K562 (cell line): Measurements from ENCODE around the gene VTI1B. TPM values are rescaled to one million over a fixed set of nuclear protein-coding genes. Genes with fewer than 3 reads are reported as not detected.
"Not testable (repeated sequence)": the region's sequence is repeated elsewhere in the genome, so short reads cannot be mapped to it uniquely, and the experiment has no call there.

ENCODE experiments used
- ATAC-seq: fragments of 200-7000 bp; cut with Tn5 transposase; 3 replicates; pipeline ENCODE4 v1.9.1; 2020; ENCODE audit warnings: moderate library complexity
- BruUV-seq: library from RNA; stranded (reverse); fragments of 400-500 nt; replicated peaks from 2 replicates; lab custom pipeline; 2021; lab: Mats Ljungman, UMichigan
- CTCF ChIA-PET: fragments of 300-600 bp; formaldehyde crosslinking; extraction: SDS; loops from one replicate; lab custom pipeline; 2021; ENCODE audit warnings: low intra/inter-chr PET ratio; lab: Yijun Ruan, JAX
- POLR2A ChIA-PET: fragments of 300-600, 350-650 bp; sonication (Branson Sonifier 250); formaldehyde crosslinking; extraction: SDS; loops from one replicate; lab custom pipeline; 2021; ENCODE audit warnings: antibody characterized with exemption, inconsistent platforms; lab: Yijun Ruan, JAX
- DNase-seq, 4 experiments: peaks; one replicate each; pipeline versions ENCODE4 v3.0.0 to v3.0.0-alpha.2; 2011 to 2018; ENCODE audit warnings: low spot score in 3 of 4, mixed read lengths in 3 of 4; ENCODE audit errors: extremely low read depth in 1 of 4
- FAIRE-seq: peaks from 2 replicates; lab custom pipeline; 2011; peaks lifted over from hg19 to GRCh38; lab: Jason Lieb, UNC
- H2AFZ ChIP-seq: 2 replicates; pipeline ENCODE4 v1.6.0; 2011; ENCODE audit warnings: low read depth, low read length, control low read depth, inconsistent platforms
- H3K27ac ChIP-seq: fragments of 200-600 bp; 3 replicates; pipeline ENCODE4 v1.8.0; 2011; ENCODE audit warnings: low read depth, mild to moderate bottlenecking, control low read depth, inconsistent platforms, low read length, moderate library complexity, mixed read lengths; ENCODE audit errors: extremely low read depth
- H3K27me3 ChIP-seq, 2 experiments: fragments of 300-600 bp in 1 of 2; 2 replicates in 1 of 2; 3 replicates in 1 of 2; pipeline versions ENCODE4 v1.6.0 to v1.8.0; 2011; ENCODE audit warnings: inconsistent platforms in 2 of 2, low read length in 2 of 2, mild to moderate bottlenecking in 1 of 2, mixed read lengths in 1 of 2, moderate library complexity in 1 of 2; ENCODE audit not compliant: control insufficient read depth in 2 of 2, insufficient read depth in 2 of 2
- H3K36me3 ChIP-seq: fragments of 300-600 bp; 3 replicates; pipeline ENCODE4 v1.8.0; 2011; ENCODE audit warnings: mild to moderate bottlenecking, low read length, inconsistent platforms; ENCODE audit not compliant: control insufficient read depth, insufficient read depth
- H3K4me1 ChIP-seq, 2 experiments: fragments of 200-600 bp in 1 of 2; replicated peaks in 1 of 2; 2 replicates in 1 of 2; 3 replicates in 1 of 2; pipeline versions ENCODE4 v1.5.1 to v1.8.0; 2011; ENCODE audit warnings: inconsistent platforms in 2 of 2, low read length in 2 of 2, mild to moderate bottlenecking in 1 of 2, mixed read lengths in 1 of 2, moderate library complexity in 1 of 2; ENCODE audit not compliant: control insufficient read depth in 2 of 2, insufficient read depth in 2 of 2
- H3K4me2 ChIP-seq: 2 replicates; pipeline ENCODE4 v1.6.1; 2011; ENCODE audit warnings: low read length, control low read depth, inconsistent platforms, mixed read lengths; ENCODE audit not compliant: insufficient read depth
- H3K4me3 ChIP-seq: fragments of 200-600 bp; sonication (generic), shearing (Covaris generic); 2 replicates; pipeline ENCODE4 v1.5.1; 2016; ENCODE audit warnings: control low read depth, inconsistent platforms
- H3K79me2 ChIP-seq: fragments of 200-600 bp; 3 replicates; pipeline ENCODE4 v1.8.0; 2011; ENCODE audit warnings: low read length, inconsistent platforms; ENCODE audit not compliant: control insufficient read depth, insufficient read depth
- H3K9ac ChIP-seq, 2 experiments: 2 replicates each; pipeline versions ENCODE4 v1.6.0 to v1.6.1; 2011; ENCODE audit warnings: low read depth in 2 of 2, low read length in 2 of 2, control low read depth in 1 of 2, inconsistent platforms in 1 of 2, mild to moderate bottlenecking in 1 of 2, mixed read lengths in 1 of 2; ENCODE audit not compliant: insufficient read depth in 1 of 2
- H3K9me1 ChIP-seq: one replicate; pipeline ENCODE4 v1.6.0; 2011; ENCODE audit warnings: inconsistent platforms, mild to moderate bottlenecking, low read length, moderate library complexity; ENCODE audit not compliant: control insufficient read depth, insufficient read depth
- H3K9me3 ChIP-seq: replicated peaks from 2 replicates; pipeline ENCODE4 v1.5.1; 2011; ENCODE audit warnings: low read depth, low read length, inconsistent platforms; ENCODE audit not compliant: control insufficient read depth, insufficient read depth
- H4K20me1 ChIP-seq: replicated peaks from 2 replicates; pipeline ENCODE4 v1.6.1; 2011; ENCODE audit warnings: low read length, inconsistent platforms, mixed read lengths; ENCODE audit not compliant: control insufficient read depth, insufficient read depth
- MEIS2 ChIP-seq: fragments of 450-650 bp; IDR thresholded peaks from 2 replicates; pipeline ENCODE4 v1.6.1; 2014; ENCODE audit warnings: mild to moderate bottlenecking; ENCODE audit not compliant: partially characterized antibody
- PBX2 ChIP-seq, 2 experiments: IDR thresholded peaks in 1 of 2; conservative IDR thresholded peaks in 1 of 2; 2 replicates each; pipeline ENCODE4 v1.6.1; 2016; ENCODE audit warnings: low read depth in 2 of 2, mild to moderate bottlenecking in 1 of 2, missing compliant biosample characterization in 1 of 2, missing genetic modification characterization in 1 of 2, moderate library complexity in 1 of 2
- PKNOX1 ChIP-seq: fragments of 450-650 bp; IDR thresholded peaks from 2 replicates; pipeline ENCODE4 v1.6.1; 2016
- PRMT5 ChIP-seq: sonication (generic); formaldehyde crosslinking; IDR thresholded peaks from 2 replicates; pipeline ENCODE4 v1.5.0; 2020; ENCODE audit warnings: missing genetic modification reagents
- SMAD1 ChIP-seq: fragments of 150-350 bp; IDR thresholded peaks from 2 replicates; pipeline ENCODE4 v1.6.1; 2014; ENCODE audit warnings: low read length, low read depth; ENCODE audit not compliant: partially characterized antibody
- XRCC4 ChIP-seq: IDR thresholded peaks from one replicate; pipeline ENCODE4 v1.6.1; 2011; ENCODE audit not compliant: insufficient read depth, insufficient read length; ENCODE audit errors: extremely low read depth
- ZNF121 ChIP-seq: sonication (generic); formaldehyde crosslinking; conservative IDR thresholded peaks from 2 replicates; pipeline ENCODE4 v1.8.0; 2022; ENCODE audit warnings: missing genetic modification reagents
- ZNF324 ChIP-seq: fragments of 250-450 bp; sonication (Bioruptor Pico); IDR thresholded peaks from 2 replicates; pipeline ENCODE4 v1.4.0; 2020; ENCODE audit warnings: mild to moderate bottlenecking
- ZNF583 ChIP-seq: fragments of 250-450 bp; sonication (Bioruptor Pico); IDR thresholded peaks from 2 replicates; pipeline ENCODE4 v1.4.0; 2020
- ZNF740 ChIP-seq, 3 experiments: fragments of 200-800 bp in 1 of 3; sonication (Bioruptor generic) in 1 of 3; sonication (generic) in 1 of 3; formaldehyde crosslinking in 1 of 3; IDR thresholded peaks; 2 replicates each; pipeline versions ENCODE4 v1.6.1 to v1.8.0; 2016 to 2022; ENCODE audit warnings: mild to moderate bottlenecking in 2 of 3, missing compliant biosample characterization in 2 of 3, missing genetic modification characterization in 2 of 3, missing genetic modification reagents in 1 of 3
- WGBS: fragments of 100-300 bp; shearing (Covaris generic); methylation state at CpG from one replicate; pipeline ENCODE4 v1.1.6; 2016; ENCODE audit warnings: low coverage, mixed read lengths; ENCODE audit not compliant: insufficient coverage; ENCODE audit errors: missing lambda C conversion rate; 5-methylcytosine and 5-hydroxymethylcytosine counted together
- in situ Hi-C: fragments of 300-500 bp; cut with MboI; formaldehyde crosslinking; loops from 4 replicates; pipeline ENCODE4 v1.15.0; 2018; ENCODE audit warnings: inconsistent platforms, mixed read lengths
- intact Hi-C: fragments of 100-400 bp; cut with micrococcal nuclease; formaldehyde crosslinking; loops from 2 replicates; pipeline ENCODE4 v1.14.2; 2022
- polyA plus RNA-seq, 8 experiments: library from polyadenylated mRNA; depleted of rRNA in 4 of 8; stranded (reverse) in 5 of 8; unstranded in 3 of 8; fragments of >200 nt; fragmentation: Nextera tagmentation in 2 of 8; fragmentation: Illumina TruSeq in 1 of 8; extraction: Ambion mirVana in 2 of 8; extraction: Trizol in 1 of 8; gene quantifications; 2 replicates each; pipeline versions ENCODE4 v1.2.1 to v1.2.3, GENCODE V29; 2011 to 2014; ENCODE audit warnings: inconsistent platforms in 1 of 8, missing spikeins in 1 of 8
- total RNA-seq, 7 experiments: library from RNA; depleted of rRNA in 6 of 7; stranded (reverse); fragments of >200 nt in 6 of 7; fragmentation: Illumina TruSeq in 2 of 7; extraction: Trizol in 2 of 7; gene quantifications; 2 replicates each; pipeline versions ENCODE4 v1.2.1 to v1.2.3, GENCODE V29; 2011 to 2021; ENCODE audit warnings: low replicate concordance in 1 of 7

The VTI1B gene
- total and polyA plus RNA-seq, 9 of the 15 experiments (the other 6 are each of a cell fraction or from before 2014, with no cell fraction given), result 7.8 to 69.8 (median 50.1) TPM

GRCh38 chr14:67719385-67719784 lies 45.0 kb upstream of the VTI1B start:
- H3K36me3 ChIP-seq, POLR2A ChIA-PET, CTCF ChIA-PET, H3K4me2 ChIP-seq, H3K9me1 ChIP-seq, FAIRE-seq, H3K9ac ChIP-seq, ATAC-seq, DNase-seq, H2AFZ ChIP-seq, H3K27ac ChIP-seq, intact Hi-C loops, H4K20me1 ChIP-seq, H3K79me2 ChIP-seq, BruUV-seq, in situ Hi-C loops, H3K4me3 ChIP-seq, H3K9me3 ChIP-seq, H3K27me3 ChIP-seq: not testable (repeated sequence)
- TF ChIP-seq ZNF121, result peak; percentile 53
- peaks cover 3 to 10% of the 10 kb centered on the region in 2 experiments; a peak in 3 of 5 replicates for H3K4me1 ChIP-seq
- 15% methylated on average over 3 of the region's 3 CpGs for WGBS

- Histone ChIP-seq H3K9ac (no peak overlapping the region), H2AFZ (peak overlapping the region; percentile 2; the same call in 1 of the 2 replicates), H3K4me1 (peaks cover 3 to 10% of the 10 kb centered on the region in 2 experiments; a peak in 3 of 5 replicates), H3K27ac (no peak overlapping the region), H3K79me2 (no peaks in the 10 kb centered on the region), H3K36me3 (no peaks in the 10 kb centered on the region), H3K9me1 (no peaks in the 10 kb centered on the region), H3K9me3 (no peaks in the 10 kb centered on the region), H4K20me1 (no peaks in the 10 kb centered on the region), H3K27me3 (no peaks in the 10 kb centered on the region), H3K4me3 (no peak overlapping the region), H3K4me2 (no peak overlapping the region)
- POLR2A ChIA-PET, result no interaction called here
- CTCF ChIA-PET, result no interaction called here
- no TSS peak for BruUV-seq
- no peak for ATAC-seq
- in situ Hi-C loops (no loop called here), intact Hi-C loops (no loop called here)
- WGBS, result 53% methylated on average over 2 of the region's 2 CpGs
- no peak for DNase-seq
- FAIRE-seq, result no peak
- TF ChIP-seq PKNOX1, result peak; percentile 63
- no peak for TF ChIP-seq ZNF583 (CRISPR knock-in tag)
- TF ChIP-seq XRCC4, result no peak
- TF ChIP-seq MEIS2, result peak; percentile 66
- no peak for TF ChIP-seq ZNF324
- TF ChIP-seq ZNF740 (CRISPR knock-in tag; IDR thresholded peaks at IDR 0.05), result no peak
- no peak for TF ChIP-seq ZNF740 (tag; IDR thresholded peaks at IDR 0.05)
- TF ChIP-seq SMAD1, result no peak
- no peak for TF ChIP-seq PBX2 (CRISPR knock-in tag; IDR thresholded peaks at IDR 0.05; ENCODE audit: low read depth)
- peak; percentile 54 for TF ChIP-seq PBX2 (tag; conservative IDR thresholded peaks at IDR 0.05; ENCODE audit: low read depth)
- TF ChIP-seq PRMT5 (CRISPR knock-in tag), result no peak
Observed at GRCh38 chr14:67718265-67718664, 43.8 kb upstream of the VTI1B start.
